MCF 10A (cell line): Measurements from ENCODE around the gene HEXIM1. TPM values are rescaled to one million over a fixed set of nuclear protein-coding genes. Genes with fewer than 3 reads are reported as not detected.

Source experiments
- BruUV-seq: library from RNA; stranded (reverse); fragments of 400-500 nt; replicated peaks from 2 replicates; lab custom pipeline; 2021; lab: Mats Ljungman, UMichigan
- CTCF ChIA-PET: fragments of 300-600 bp; sonication (Branson Sonifier 250); formaldehyde crosslinking; extraction: SDS; loops from one replicate; lab custom pipeline; 2021; ENCODE audit warnings: antibody characterized with exemption, inconsistent platforms; lab: Yijun Ruan, JAX
- POLR2A ChIA-PET: fragments of 300-600, 350-650 bp; sonication (Branson Sonifier 250); formaldehyde crosslinking; extraction: SDS; loops from one replicate; lab custom pipeline; 2020; ENCODE audit warnings: antibody characterized with exemption, inconsistent platforms; lab: Yijun Ruan, JAX
- DNase-seq: peaks from one replicate; pipeline ENCODE4 v3.0.0-alpha.2; 2018; ENCODE audit not compliant: unreplicated experiment
- H3K27ac Mint-ChIP-seq: one replicate; pipeline ENCODE4 v1.8.0; 2022; ENCODE audit warnings: mild to moderate bottlenecking, low read depth, mixed read lengths; ENCODE audit not compliant: unreplicated experiment
- H3K27me3 Mint-ChIP-seq: one replicate; pipeline ENCODE4 v1.8.0; 2022; ENCODE audit warnings: mixed read lengths; ENCODE audit not compliant: insufficient read depth, unreplicated experiment
- H3K36me3 Mint-ChIP-seq: one replicate; pipeline ENCODE4 v1.8.0; 2022; ENCODE audit warnings: mild to moderate bottlenecking, moderate library complexity, mixed read lengths; ENCODE audit not compliant: insufficient read depth, unreplicated experiment
- H3K4me1 Mint-ChIP-seq: one replicate; pipeline ENCODE4 v1.8.0; 2022; ENCODE audit warnings: mixed read lengths; ENCODE audit not compliant: insufficient read depth, unreplicated experiment
- H3K4me3 Mint-ChIP-seq: one replicate; pipeline ENCODE4 v1.8.0; 2022; ENCODE audit warnings: mild to moderate bottlenecking, moderate library complexity, mixed read lengths; ENCODE audit not compliant: unreplicated experiment
- H3K9me3 Mint-ChIP-seq: one replicate; pipeline ENCODE4 v1.8.0; 2022; ENCODE audit warnings: mixed read lengths; ENCODE audit not compliant: unreplicated experiment
- CTCF ChIP-seq: fragments of 200-600 bp; IDR thresholded peaks from one replicate; pipeline ENCODE4 v1.8.0; 2022; ENCODE audit warnings: antibody characterized with exemption, mild to moderate bottlenecking; ENCODE audit not compliant: unreplicated experiment
- intact Hi-C: fragments of 100-400 bp; cut with micrococcal nuclease; formaldehyde crosslinking; loops from 2 replicates; pipeline ENCODE4 v1.14.1; 2022
- total RNA-seq: library from RNA; stranded (reverse); gene quantifications from 2 replicates; pipeline ENCODE4 v1.2.3, GENCODE V29; 2022

Gene HEXIM1
- total RNA-seq, 1 experiment from 2014 or later, result 26.7 TPM

GRCh38 chr17:45155483-45155882 is 7.2 kb downstream of the HEXIM1 start:
- POLR2A ChIA-PET, result interaction anchor here (1.3 to 12.7 kb wide), 4 partner anchors 11 to 52 kb away, joined by 3 to 1083 read pairs (median 202); partner anchors contain the start of genes ACBD4 and HEXIM2
- no peak for DNase-seq
- intact Hi-C loops, result no loop called here
- Mint-ChIP-seq H3K4me3 (no peak overlapping the region), H3K27ac (no peak overlapping the region), H3K27me3 (no peaks in the 10 kb centered on the region), H3K4me1 (peaks cover 15% of the 10 kb centered on the region), H3K36me3 (peaks cover 39% of the 10 kb centered on the region), H3K9me3 (no peaks in the 10 kb centered on the region)
- TF ChIP-seq CTCF, result no peak
- CTCF ChIA-PET, result interaction anchor here (0.6 to 1.9 kb wide), 9 partner anchors 15 to 650 kb away, joined by 3 to 23 read pairs (median 4); partner anchors contain the start of gene ACBD4
- no TSS peak for BruUV-seq

- no peak overlapping the region for H3K4me3 Mint-ChIP-seq
- no peaks in the 10 kb centered on the region for H3K27me3 Mint-ChIP-seq
- intact Hi-C loops, result no loop called here
- POLR2A ChIA-PET, result interaction anchor here (9.3 to 21.2 kb wide), 3 partner anchors 5 to 39 kb away, joined by 396 to 1083 read pairs (median 1083); partner anchors contain the start of genes HEXIM1 and HEXIM2
- no peak overlapping the region for H3K27ac Mint-ChIP-seq
- peaks cover 12% of the 10 kb centered on the region for H3K4me1 Mint-ChIP-seq
- no peak for DNase-seq
- CTCF ChIA-PET, result interaction anchor here (1.3 to 1.8 kb wide), 2 partner anchors 7 to 21 kb away, joined by 8 read pairs; partner anchors contain the start of genes ACBD4 and HEXIM1
- BruUV-seq, result no TSS peak
- no peaks in the 10 kb centered on the region for H3K9me3 Mint-ChIP-seq
- TF ChIP-seq CTCF, result no peak
- peaks cover 35% of the 10 kb centered on the region for H3K36me3 Mint-ChIP-seq
Measured at GRCh38 chr17:45156242-45156641, 8.0 kb downstream of the HEXIM1 start.

- no peak for TF ChIP-seq CTCF
- peaks cover 18% of the 10 kb centered on the region for H3K4me1 Mint-ChIP-seq
- ChIA-PET POLR2A (interaction anchor here (0.6 to 21.2 kb wide), 29 partner anchors 9 to 1038 kb away, joined by 3 to 1083 read pairs (median 5); partner anchors contain the start of genes ACBD4, DCAKD, HEXIM1 and MAP3K14), CTCF (interaction anchor here (0.6 to 7.0 kb wide), 9 partner anchors 10 to 110 kb away, joined by 3 to 83 read pairs (median 10); partner anchors contain the start of genes ACBD4, DCAKD and HEXIM1)
- peaks cover 36% of the 10 kb centered on the region for H3K36me3 Mint-ChIP-seq
- TSS peak; percentile 55 for BruUV-seq
- H3K9me3 Mint-ChIP-seq, result no peaks in the 10 kb centered on the region
- peak; percentile 55 for DNase-seq
- H3K4me3 Mint-ChIP-seq, result peak overlapping the region; percentile 98
- no peaks in the 10 kb centered on the region for H3K27me3 Mint-ChIP-seq
- peak overlapping the region; percentile 99 for H3K27ac Mint-ChIP-seq
- intact Hi-C loops, result loop anchor here (1.0 kb wide), 2 partner anchors 11 to 12 kb away; partner anchors contain the start of gene HEXIM1
Measured at GRCh38 chr17:45160447-45161287, 12.4 kb downstream of the HEXIM1 start.
